Omental fat pad (tissue), 4 donors: Measurements from ENCODE around the gene ALAS2. TPM values are rescaled to one million over a fixed set of nuclear protein-coding genes. Genes with fewer than 3 reads are reported as not detected.
"Not testable (repeated sequence)": the region's sequence is repeated elsewhere in the genome, so short reads cannot be mapped to it uniquely, and the experiment has no call there.

ENCODE experiments used
- ATAC-seq: fragments of 150-250 bp; one replicate; pipeline ENCODE4 v1.9.1; 2016; ENCODE audit warnings: mild to moderate bottlenecking, moderate library complexity; ENCODE audit not compliant: low FRiP score
- DNase-seq: peaks from one replicate; pipeline ENCODE4 v3.0.0-alpha.2; 2019; ENCODE audit warnings: low spot score
- CTCF ChIP-seq, 3 donors: fragments of 450-650 bp; IDR thresholded peaks; one replicate each; pipeline ENCODE4 v1.5.1; 2016 to 2017; ENCODE audit warnings: antibody characterized with exemption in 3 of 3, mild to moderate bottlenecking in 3 of 3, moderate library complexity in 2 of 3
- total RNA-seq, 4 donors: library from RNA; depleted of rRNA; stranded (reverse); fragments of >200 nt; gene quantifications; one replicate each; pipeline ENCODE4 v1.1.0, GENCODE V29; 2016

Gene ALAS2
- total RNA-seq, 4 donors from 2014 or later, result 0.74 to 4.6 (median 1.2) TPM

- no peak for ATAC-seq
- DNase-seq, result no peak
- TF ChIP-seq CTCF (IDR thresholded peaks at IDR 0.05), result no peak
These were observed 37.7 kb downstream of the ALAS2 start for GRCh38 chrX:54992911-54993622.

- TF ChIP-seq CTCF (IDR thresholded peaks at IDR 0.05), result no peak
- no peak for ATAC-seq
- no peak for DNase-seq
These were observed 39.1 kb downstream of the ALAS2 start for GRCh38 chrX:54991706-54992105.

GRCh38 chrX:54983306-54983705 lies 47.5 kb downstream of the ALAS2 start:
- ATAC-seq, DNase-seq: not testable (repeated sequence)

GRCh38 chrX:54980334-54980733 lies 50.4 kb downstream of the ALAS2 start:
- DNase-seq (no peak), ATAC-seq (no peak)
- no peak for TF ChIP-seq CTCF (IDR thresholded peaks at IDR 0.05)

- no peak for TF ChIP-seq CTCF (IDR thresholded peaks at IDR 0.05)
- ATAC-seq, result no peak
- no peak for DNase-seq
These were observed 51.3 kb downstream of the ALAS2 start for GRCh38 chrX:54979432-54979831.

GRCh38 chrX:54978448-54978847 lies 52.3 kb downstream of the ALAS2 start:
- ATAC-seq, result no peak
- no peak for DNase-seq
- no peak for TF ChIP-seq CTCF (IDR thresholded peaks at IDR 0.05)

GRCh38 chrX:54977387-54977786 lies 53.4 kb downstream of the ALAS2 start:
- ATAC-seq (no peak), DNase-seq (no peak)
- no peak for TF ChIP-seq CTCF (IDR thresholded peaks at IDR 0.05)
